Stimulated activated CD4-positive, alpha-beta T cell treated with anti-CD3 and anti-CD28 coated beads, Interleukin-1b, Interleukin-23, amount 100 ng/mL, for 4 hours (primary cell): ENCODE data around the gene POLR2E.

Experiments used
- DNase-seq, 2 donors: peaks; one replicate each; pipeline ENCODE4 v3.0.0-alpha.2; 2020; ENCODE audit warnings: low read depth in 2 of 2

Gene POLR2E

DNA sequence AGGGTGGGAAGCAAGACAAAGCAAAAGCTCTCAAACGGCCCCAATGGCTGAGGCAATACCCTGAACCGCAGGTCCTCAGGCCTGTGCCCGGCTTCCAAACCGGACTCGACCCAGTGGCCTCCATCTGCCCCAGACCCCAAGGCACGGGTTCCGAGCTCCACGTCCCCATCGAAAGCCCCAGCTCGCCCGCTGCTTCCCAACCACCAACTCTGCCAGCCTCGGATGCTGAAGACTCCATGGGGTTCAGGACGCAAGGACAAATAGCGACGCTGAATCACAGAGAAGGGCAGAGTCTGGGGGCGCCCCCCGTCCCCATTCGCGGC, 559 bp downstream of the POLR2E start:
- no peak for DNase-seq

GRCh38 chr19:1093811-1094553, 1.2 kb downstream of the POLR2E start:
- DNase-seq = no peak

DNA sequence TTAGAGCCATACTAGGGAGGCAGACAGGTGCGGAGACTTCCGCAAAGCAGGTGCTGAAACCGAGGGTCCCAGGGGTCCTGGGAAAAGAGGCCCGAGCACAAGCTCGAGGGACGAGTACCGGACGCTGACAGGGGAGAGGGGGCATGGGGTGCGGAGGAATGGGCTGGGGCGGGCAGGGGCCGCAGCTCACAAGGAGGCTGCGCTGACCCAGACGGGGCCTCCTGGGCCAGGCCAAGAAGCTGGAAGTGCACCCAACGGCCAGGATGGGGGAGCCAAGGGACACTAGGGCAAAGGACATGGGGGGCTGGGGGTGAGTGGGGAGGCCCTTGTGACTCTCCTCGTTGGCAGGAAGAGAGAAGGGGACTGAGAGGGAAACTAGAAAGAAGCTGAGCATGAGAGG, 1.8 kb downstream of the POLR2E start:
- no peak for DNase-seq

DNA sequence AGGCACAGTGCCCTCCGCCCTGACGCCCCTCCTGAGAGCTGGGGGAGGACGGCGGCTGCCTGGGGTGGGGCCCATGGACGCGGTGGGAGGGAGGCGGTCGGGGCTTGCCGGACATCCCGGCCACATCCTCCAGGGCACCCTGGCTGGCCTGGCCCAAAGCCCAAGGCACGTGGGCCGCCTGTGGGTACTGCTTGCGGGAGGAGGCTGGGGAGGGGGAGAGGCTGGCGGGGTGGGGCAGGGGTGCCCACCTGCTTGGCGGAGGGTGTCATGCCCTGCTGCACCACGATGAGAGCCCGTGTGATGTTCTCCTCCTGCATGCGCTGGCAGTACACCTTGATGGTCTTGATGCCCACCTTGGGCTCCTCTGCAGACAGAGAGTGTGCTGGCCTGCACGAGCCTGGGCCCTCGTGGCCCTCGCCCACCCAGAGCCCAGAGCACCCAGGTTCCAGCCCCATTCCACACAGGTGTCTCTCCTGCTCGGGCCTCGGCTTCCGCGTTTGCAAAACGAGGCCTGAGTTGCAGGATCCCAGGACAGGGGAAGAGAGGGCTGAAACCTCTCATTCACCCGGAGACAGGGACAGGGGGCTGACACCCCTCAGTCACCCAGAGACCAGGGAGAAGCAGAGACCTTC, 3.5 kb downstream of the POLR2E start:
- no peak for DNase-seq

- DNase-seq = no peak
Observed at GRCh38 chr19:1090731-1091543, 4.2 kb downstream of the POLR2E start.

DNA sequence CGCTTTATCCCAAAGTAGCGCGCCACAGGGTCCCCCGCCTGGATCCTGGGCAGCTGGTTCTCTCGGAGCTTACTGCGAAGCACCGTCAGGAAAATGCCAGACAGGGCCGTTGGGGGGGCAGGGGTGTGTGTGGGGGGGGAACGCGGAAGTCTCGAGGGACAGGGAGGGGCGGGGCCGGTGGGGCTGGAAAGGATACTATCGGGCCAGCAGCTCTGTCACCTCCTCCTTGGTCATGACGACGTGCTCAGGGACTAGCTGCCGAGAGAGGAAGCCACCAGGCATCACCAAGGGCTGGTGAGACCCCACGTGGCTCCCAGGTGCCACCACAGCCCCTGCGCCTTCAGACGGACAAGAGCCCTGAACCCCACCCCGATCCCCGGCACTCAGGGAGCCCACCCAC, 5.3 kb downstream of the POLR2E start:
- DNase-seq = no peak

GRCh38 chr19:1089126-1089771, 5.9 kb downstream of the POLR2E start:
- DNase-seq = no peak

DNA sequence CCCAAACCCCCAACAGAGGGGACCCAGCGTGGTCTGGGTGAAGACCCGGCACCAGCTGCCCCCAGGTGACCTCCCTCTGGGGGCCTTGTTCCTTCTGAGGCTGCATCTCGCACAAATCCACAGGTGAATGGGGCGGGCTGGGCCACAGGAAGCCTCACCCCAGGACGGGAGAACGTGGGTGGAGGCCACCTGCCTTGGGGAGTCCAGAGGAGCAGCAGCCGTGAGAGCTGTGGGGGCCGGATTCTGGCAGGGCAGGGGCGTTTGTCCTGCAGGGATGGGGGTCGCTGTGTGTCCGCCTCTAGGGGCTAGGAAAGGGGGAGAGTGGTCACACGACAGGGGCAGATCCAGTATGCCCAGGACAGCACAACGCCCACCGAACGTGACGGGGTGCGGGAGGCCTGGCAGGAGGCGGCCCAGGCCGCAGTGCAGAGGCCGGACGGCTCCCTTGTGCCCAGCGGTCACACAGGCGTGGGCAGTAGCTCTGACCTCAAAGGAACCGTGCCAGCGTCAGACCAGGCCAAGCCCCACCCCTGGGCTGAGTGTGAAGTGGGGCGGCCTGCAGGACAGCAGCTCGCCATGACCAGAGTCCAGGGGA, 6.7 kb downstream of the POLR2E start:
- no peak for DNase-seq

DNA sequence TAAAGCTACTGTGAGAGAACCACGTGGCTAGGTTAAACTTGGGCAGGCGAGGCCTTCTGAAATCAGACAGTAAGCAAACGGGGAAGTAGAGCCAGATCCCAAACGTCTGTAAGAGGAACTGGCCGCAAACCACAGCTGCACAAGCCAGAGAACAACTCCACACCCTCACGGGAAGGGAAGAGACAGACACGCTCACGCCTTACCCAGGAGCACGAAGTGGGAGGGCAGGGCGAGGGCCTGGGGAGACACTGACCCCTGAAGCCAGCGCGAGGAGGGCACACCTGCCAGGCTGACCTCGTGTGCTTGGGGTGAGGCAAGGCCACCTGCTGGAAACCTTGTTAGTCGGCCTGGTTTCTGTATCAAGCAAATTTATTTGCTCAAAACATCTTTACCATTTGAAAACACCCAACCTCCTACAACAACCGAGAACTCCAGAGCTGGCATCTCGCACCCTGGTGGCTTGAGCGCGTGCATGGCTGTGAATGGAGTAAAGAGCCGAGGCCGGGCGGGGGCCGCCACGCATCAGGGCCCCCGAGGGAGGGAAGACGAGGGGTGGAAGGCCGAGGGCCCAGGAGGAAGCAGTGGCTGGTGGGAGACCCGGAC, 7.3 kb downstream of the POLR2E start:
- DNase-seq = no peak

DNA sequence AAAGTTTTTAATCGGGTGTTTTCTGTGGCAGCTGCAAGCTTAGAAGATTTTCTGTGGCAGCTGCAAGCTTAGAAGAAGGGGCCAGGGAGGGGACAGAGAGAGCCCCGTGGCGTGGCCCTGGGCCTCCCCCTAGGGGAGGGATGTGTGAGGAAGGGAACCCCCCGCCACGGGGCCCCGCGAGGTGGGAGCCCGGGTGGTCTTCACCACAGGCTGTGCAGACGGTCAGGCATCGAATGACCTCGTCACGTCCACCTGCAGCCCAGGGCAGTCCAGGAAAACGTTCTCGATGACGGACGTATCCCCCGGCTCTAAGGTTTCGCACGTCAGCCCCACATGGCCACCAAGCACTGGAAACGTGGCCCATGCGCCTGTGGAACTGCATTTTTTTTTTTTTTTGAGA, 8.6 kb downstream of the POLR2E start:
- no peak for DNase-seq

DNA sequence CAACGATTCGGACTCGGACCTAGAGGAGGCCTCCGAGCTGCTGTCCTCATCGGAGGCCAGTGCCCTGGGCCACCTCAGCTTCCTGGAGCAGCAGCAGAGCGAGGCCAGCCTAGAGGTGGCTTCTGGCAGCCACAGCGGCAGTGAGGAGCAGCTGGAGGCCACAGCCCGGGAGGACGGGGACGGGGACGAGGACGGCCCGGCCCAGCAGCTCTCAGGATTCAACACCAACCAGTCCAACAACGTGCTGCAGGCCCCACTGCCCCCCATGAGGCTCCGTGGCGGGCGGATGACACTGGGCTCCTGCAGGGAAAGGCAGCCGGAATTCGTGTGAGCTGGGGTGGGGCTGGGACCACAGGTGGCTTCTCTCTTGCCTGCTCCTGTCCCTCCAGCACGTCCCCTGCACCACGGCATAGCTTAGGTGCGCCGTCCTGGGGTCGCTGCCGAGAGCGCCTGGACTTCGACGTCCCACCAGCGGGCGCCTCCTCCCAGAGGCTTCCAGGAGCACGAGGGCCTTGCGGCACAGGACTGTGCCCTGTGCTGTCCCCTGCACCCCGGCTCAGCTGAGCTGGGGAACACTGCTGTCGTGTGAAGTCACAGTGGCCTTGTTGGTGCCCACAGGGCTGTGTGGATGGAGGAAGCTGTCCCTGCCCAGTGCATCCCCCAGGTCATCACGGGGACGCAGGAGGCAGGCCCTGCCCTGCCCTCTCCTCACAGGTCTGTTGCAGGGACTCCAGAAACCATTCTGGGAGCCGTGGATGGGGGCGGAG, 9.3 kb downstream of the POLR2E start:
- DNase-seq = no peak

- no peak for DNase-seq
Observed at GRCh38 chr19:1085053-1085658, 10.0 kb downstream of the POLR2E start.

- DNase-seq = no peak
Observed at GRCh38 chr19:1084024-1084868, 10.9 kb downstream of the POLR2E start.

DNA sequence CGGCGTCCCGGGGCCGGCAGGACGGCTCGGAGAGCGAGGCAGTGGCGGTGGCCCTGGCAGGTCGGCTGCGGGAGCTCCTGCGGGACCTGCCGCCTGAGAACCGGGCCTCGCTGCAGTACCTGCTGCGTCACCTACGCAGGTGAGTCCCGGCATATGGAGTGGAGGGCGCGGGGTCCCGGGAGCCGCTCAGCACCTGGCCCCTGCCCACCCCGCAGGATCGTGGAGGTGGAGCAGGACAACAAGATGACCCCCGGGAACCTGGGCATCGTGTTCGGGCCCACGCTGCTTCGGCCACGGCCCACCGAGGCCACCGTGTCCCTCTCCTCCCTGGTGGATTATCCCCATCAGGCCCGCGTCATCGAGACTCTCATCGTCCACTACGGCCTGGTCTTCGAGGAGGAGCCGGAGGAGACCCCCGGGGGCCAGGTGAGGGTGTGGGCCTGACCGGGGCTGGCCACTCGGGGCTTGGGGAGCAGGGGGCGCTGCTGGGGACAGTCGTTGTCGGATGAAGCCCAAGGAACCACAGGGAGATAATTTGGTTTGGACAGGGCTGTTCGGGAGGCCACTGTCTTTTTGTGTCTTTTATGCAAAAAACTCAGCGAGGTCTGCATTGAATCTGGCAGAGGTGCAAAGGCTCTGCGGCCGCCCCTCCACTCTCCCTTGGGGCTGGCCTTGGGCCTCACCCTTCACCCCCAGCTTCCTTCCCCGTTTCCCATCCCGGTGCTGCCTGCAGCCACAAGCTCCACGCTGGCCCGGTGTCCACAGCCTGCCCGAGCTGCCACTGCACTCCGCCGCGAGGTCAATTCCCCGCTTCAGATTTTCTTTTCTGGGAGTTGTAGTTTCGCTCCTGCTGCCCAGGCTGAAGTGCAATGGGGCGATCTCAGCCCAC, 12.0 kb downstream of the POLR2E start:
- DNase-seq = no peak

GRCh38 chr19:1082165-1082927, 12.8 kb downstream of the POLR2E start:
- DNase-seq = peak; percentile 49 to 62

DNA sequence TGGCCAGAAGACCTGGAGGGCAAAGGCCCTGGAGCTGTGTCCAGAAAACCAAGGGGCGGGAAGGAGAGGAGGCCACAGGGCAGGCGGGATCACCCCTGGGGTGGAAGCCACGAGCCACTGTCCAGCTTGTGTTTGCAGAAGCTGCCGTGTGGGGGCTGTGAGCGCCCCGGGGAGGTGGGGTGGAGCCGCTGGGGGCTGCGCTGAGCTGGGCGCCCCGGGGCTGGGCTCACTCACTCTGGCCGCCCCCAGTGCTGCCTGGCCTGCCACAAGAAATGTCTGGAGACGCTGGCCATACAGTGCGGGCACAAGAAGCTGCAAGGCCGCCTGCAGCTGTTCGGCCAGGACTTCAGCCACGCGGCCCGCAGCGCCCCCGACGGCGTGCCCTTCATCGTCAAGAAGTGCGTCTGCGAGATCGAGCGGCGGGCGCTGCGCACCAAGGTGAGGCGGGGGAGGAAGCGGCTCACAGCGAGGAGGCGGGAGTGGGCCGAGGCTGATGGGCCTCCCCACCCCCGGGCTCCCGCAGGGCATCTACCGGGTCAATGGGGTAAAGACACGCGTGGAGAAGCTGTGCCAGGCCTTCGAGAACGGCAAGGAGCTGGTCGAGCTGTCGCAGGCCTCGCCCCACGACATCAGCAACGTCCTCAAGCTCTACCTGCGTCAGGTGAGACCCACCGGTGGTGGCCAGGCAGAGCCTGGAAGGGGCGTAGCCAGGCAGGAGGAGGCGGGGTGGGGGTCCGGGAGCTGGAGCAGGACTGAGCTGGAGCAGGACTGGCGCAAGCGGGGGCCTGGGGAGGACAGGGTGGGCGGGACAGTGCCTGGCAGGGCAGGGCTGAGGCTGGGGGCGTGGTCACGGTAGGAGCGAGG, 13.6 kb downstream of the POLR2E start:
- DNase-seq = no peak
